Gastrocnemius medialis (tissue), 4 donors: ENCODE results near the gene SCARB2. TPM values are rescaled to one million over a fixed set of nuclear protein-coding genes. Genes with fewer than 3 reads are reported as not detected.

ENCODE experiments used
- ATAC-seq, 2 donors: fragments of 150-250 bp; one replicate each; pipeline ENCODE4 v1.9.1; 2016
- DNase-seq, 2 donors: peaks; one replicate each; pipeline ENCODE4 v3.0.0-alpha.2; 2019
- H3K27ac ChIP-seq, 4 donors: fragments of 200-600 bp; sonication (generic); 1 replicate in 1 of 4; 2 replicates in 3 of 4; pipeline ENCODE4 v1.5.1; 2016 to 2018; ENCODE audit warnings: mild to moderate bottlenecking in 2 of 4, moderate library complexity in 1 of 4
- H3K27me3 ChIP-seq, 3 donors: fragments of 200-600 bp; sonication (generic) in 2 of 3; 1 replicate in 1 of 3; 2 replicates in 2 of 3; pipeline versions ENCODE4 v1.5.1 to v1.6.0; 2016 to 2019; ENCODE audit warnings: mild to moderate bottlenecking in 1 of 3, moderate library complexity in 1 of 3
- H3K36me3 ChIP-seq, 2 donors: fragments of 200-600 bp; sonication (generic) in 1 of 2; one replicate each; pipeline ENCODE4 v1.5.1; 2017 to 2018
- H3K4me1 ChIP-seq, 2 donors: fragments of 200-600 bp; sonication (generic) in 1 of 2; one replicate each; pipeline ENCODE4 v1.5.1; 2016 to 2017; ENCODE audit warnings: mild to moderate bottlenecking in 2 of 2
- H3K4me3 ChIP-seq, 4 donors: fragments of 200-600 bp; sonication (generic) in 3 of 4; 1 replicate in 1 of 4; 2 replicates in 3 of 4; pipeline ENCODE4 v1.5.1; 2016 to 2019; ENCODE audit warnings: mild to moderate bottlenecking in 2 of 4
- H3K9me3 ChIP-seq, 3 donors: fragments of 200-600 bp; sonication (generic) in 2 of 3; 1 replicate in 1 of 3; 2 replicates in 2 of 3; pipeline ENCODE4 v1.5.1; 2016 to 2019
- CTCF ChIP-seq, 5 experiments: fragments of 450-650 bp in 3 of 5; fragments of 200-600 bp in 2 of 5; sonication (generic) in 2 of 5; IDR thresholded peaks in 4 of 5; conservative IDR thresholded peaks in 1 of 5; 1 replicate in 4 of 5; 2 replicates in 1 of 5; pipeline ENCODE4 v1.5.1; 2016 to 2019; ENCODE audit warnings: antibody characterized with exemption in 5 of 5, mild to moderate bottlenecking in 3 of 5, moderate library complexity in 3 of 5
- POLR2A ChIP-seq, 2 donors: fragments of 450-650 bp; IDR thresholded peaks; one replicate each; pipeline ENCODE4 v1.6.1; 2017; ENCODE audit warnings: antibody characterized with exemption in 2 of 2, mild to moderate bottlenecking in 2 of 2, moderate library complexity in 2 of 2
- in situ Hi-C, 4 donors: fragments of 200-750 bp; cut with MboI; loops; one replicate each; pipeline versions ENCODE4 v1.15.0 to v1.8.0; 2017; ENCODE audit warnings: low sequenced_read_pairs in 4 of 4
- intact Hi-C: fragments of 100-400 bp; cut with DNase I; formaldehyde crosslinking; loops from one replicate; pipeline ENCODE4 v1.15.1; 2023; ENCODE audit warnings: low total_unique reads
- total RNA-seq, 4 donors: library from RNA; depleted of rRNA; stranded (reverse); fragments of >200 nt; gene quantifications; one replicate each; pipeline versions ENCODE4 v1.1.0 to v1.2.3, GENCODE V29; 2016

SCARB2 gene
- total RNA-seq, 4 donors from 2014 or later: 91.3 to 292 (median 186) TPM

- Histone ChIP-seq H3K27me3 (no peaks in the 10 kb centered on the region), H3K27ac (peak overlapping the region; percentile 90 to 97 (median 96)), H3K4me1 (peaks cover 96 to 97% of the 10 kb centered on the region in 2 donors), H3K36me3 (no peaks in the 10 kb centered on the region), H3K4me3 (peak overlapping the region in 3 of 4 donors; percentile 36 to 71 (median 48)), H3K9me3 (no peaks in the 10 kb centered on the region)
- DNase-seq (no peak), ATAC-seq (no peak)
- in situ Hi-C loops (no loop called here), intact Hi-C loops (no loop called here)
- TF ChIP-seq POLR2A (IDR thresholded peaks at IDR 0.05) (no peak), CTCF (IDR thresholded peaks at IDR 0.05 in 4 of 5, conservative IDR thresholded peaks at IDR 0.05 in 1 of 5) (no peak)
Observed at GRCh38 chr4:76207549-76207948, 6.1 kb downstream of the SCARB2 start.

GRCh38 chr4:76206222-76206942 is 7.2 kb downstream of the SCARB2 start:
- Histone ChIP-seq H3K4me1 (peaks cover 96 to 99% of the 10 kb centered on the region in 2 donors), H3K4me3 (peak overlapping the region; percentile 6 to 18 (median 10)), H3K9me3 (no peaks in the 10 kb centered on the region), H3K36me3 (no peaks in the 10 kb centered on the region), H3K27me3 (no peaks in the 10 kb centered on the region), H3K27ac (peak overlapping the region; percentile 90 to 97 (median 96))
- intact Hi-C loops: no loop called here
- TF ChIP-seq CTCF (IDR thresholded peaks at IDR 0.05 in 4 of 5, conservative IDR thresholded peaks at IDR 0.05 in 1 of 5): no peak
- TF ChIP-seq POLR2A (IDR thresholded peaks at IDR 0.05): no peak
- in situ Hi-C loops: no loop called here
- ATAC-seq: no peak
- DNase-seq: no peak

- Histone ChIP-seq H3K4me3 (peak overlapping the region in 1 of 4 donors; percentile 6), H3K9me3 (no peaks in the 10 kb centered on the region), H3K27ac (peak overlapping the region; percentile 90 to 97 (median 96)), H3K4me1 (peaks cover 96 to 98% of the 10 kb centered on the region in 2 donors), H3K27me3 (no peaks in the 10 kb centered on the region), H3K36me3 (no peaks in the 10 kb centered on the region)
- in situ Hi-C loops (no loop called here), intact Hi-C loops (no loop called here)
- TF ChIP-seq POLR2A (IDR thresholded peaks at IDR 0.05): no peak
- no peak for TF ChIP-seq CTCF (IDR thresholded peaks at IDR 0.05 in 4 of 5, conservative IDR thresholded peaks at IDR 0.05 in 1 of 5)
- DNase-seq: no peak
- no peak for ATAC-seq
Observed at GRCh38 chr4:76205476-76205875, 8.1 kb downstream of the SCARB2 start.

GRCh38 chr4:76204936-76205335 is 8.7 kb downstream of the SCARB2 start:
- TF ChIP-seq POLR2A (IDR thresholded peaks at IDR 0.05) (no peak), CTCF (IDR thresholded peaks at IDR 0.05 in 4 of 5, conservative IDR thresholded peaks at IDR 0.05 in 1 of 5) (no peak)
- Histone ChIP-seq H3K4me1 (peaks cover 96 to 98% of the 10 kb centered on the region in 2 donors), H3K27me3 (no peaks in the 10 kb centered on the region), H3K27ac (peak overlapping the region; percentile 90 to 97 (median 96)), H3K36me3 (no peaks in the 10 kb centered on the region), H3K9me3 (no peaks in the 10 kb centered on the region), H3K4me3 (no peak overlapping the region)
- intact Hi-C loops: no loop called here
- in situ Hi-C loops: no loop called here
- no peak for DNase-seq
- no peak for ATAC-seq
